HG03095 (cell line): ENCODE data around the gene KCNIP3.

Experiments
- ATAC-seq: cut with Tn5 transposase; IDR thresholded peaks from one replicate; pipeline ENCODE4 v1.9.1; 2021; ENCODE audit warnings: moderate library complexity; ENCODE audit not compliant: unreplicated experiment

KCNIP3 gene

GRCh38 chr2:95381212-95382191 is 84.4 kb downstream of the KCNIP3 start:
- ATAC-seq, result no peak

GRCh38 chr2:95382192-95382591 is 85.0 kb downstream of the KCNIP3 start:
- no peak for ATAC-seq

- no peak for ATAC-seq
Measured at GRCh38 chr2:95382686-95383634, 85.8 kb downstream of the KCNIP3 start.

GRCh38 chr2:95383635-95384027 is 86.5 kb downstream of the KCNIP3 start:
- no peak for ATAC-seq

GRCh38 chr2:95384854-95385569 is 87.9 kb downstream of the KCNIP3 start:
- ATAC-seq, result no peak

GRCh38 chr2:95385570-95385984 is 88.4 kb downstream of the KCNIP3 start:
- no peak for ATAC-seq

GRCh38 chr2:95386031-95386430 is 88.9 kb downstream of the KCNIP3 start:
- ATAC-seq, result no peak

GRCh38 chr2:95387358-95387757 is 90.2 kb downstream of the KCNIP3 start:
- no peak for ATAC-seq

GRCh38 chr2:95388091-95388692 is 91.0 kb downstream of the KCNIP3 start:
- ATAC-seq, result no peak

- no peak for ATAC-seq
Measured at GRCh38 chr2:95388856-95389244, 91.7 kb downstream of the KCNIP3 start.

GRCh38 chr2:95389245-95390119 is 92.3 kb downstream of the KCNIP3 start:
- no peak for ATAC-seq

- ATAC-seq, result no peak
Measured at GRCh38 chr2:95390272-95390880, 93.2 kb downstream of the KCNIP3 start.

GRCh38 chr2:95390881-95391321 is 93.8 kb downstream of the KCNIP3 start:
- no peak for ATAC-seq

GRCh38 chr2:95391641-95392310 is 94.6 kb downstream of the KCNIP3 start:
- ATAC-seq, result no peak

GRCh38 chr2:95392320-95392719 is 95.2 kb downstream of the KCNIP3 start:
- no peak for ATAC-seq

GRCh38 chr2:95392730-95393455 is 95.7 kb downstream of the KCNIP3 start:
- no peak for ATAC-seq

- ATAC-seq, result no peak
Measured at GRCh38 chr2:95393901-95394300, 96.8 kb downstream of the KCNIP3 start.

- ATAC-seq, result no peak
Measured at GRCh38 chr2:95399061-95399460, 101.9 kb downstream of the KCNIP3 start.
